Peyer's patch (tissue), 4 donors: ENCODE data around the gene ZFP36L2.

Experiments used
- CTCF ChIP-seq, 6 experiments: fragments of 450-650 bp in 4 of 6; fragments of 200-600 bp in 2 of 6; sonication (generic) in 1 of 6; IDR thresholded peaks; one replicate each; pipeline ENCODE4 v1.5.1; 2017 to 2019; ENCODE audit warnings: antibody characterized with exemption in 6 of 6, mild to moderate bottlenecking in 3 of 6, moderate library complexity in 1 of 6
- POLR2A ChIP-seq, 2 donors: fragments of 450-650 bp; IDR thresholded peaks; one replicate each; pipeline ENCODE4 v1.5.1; 2017; ENCODE audit warnings: antibody characterized with exemption in 2 of 2, mild to moderate bottlenecking in 2 of 2, moderate library complexity in 2 of 2

DNA sequence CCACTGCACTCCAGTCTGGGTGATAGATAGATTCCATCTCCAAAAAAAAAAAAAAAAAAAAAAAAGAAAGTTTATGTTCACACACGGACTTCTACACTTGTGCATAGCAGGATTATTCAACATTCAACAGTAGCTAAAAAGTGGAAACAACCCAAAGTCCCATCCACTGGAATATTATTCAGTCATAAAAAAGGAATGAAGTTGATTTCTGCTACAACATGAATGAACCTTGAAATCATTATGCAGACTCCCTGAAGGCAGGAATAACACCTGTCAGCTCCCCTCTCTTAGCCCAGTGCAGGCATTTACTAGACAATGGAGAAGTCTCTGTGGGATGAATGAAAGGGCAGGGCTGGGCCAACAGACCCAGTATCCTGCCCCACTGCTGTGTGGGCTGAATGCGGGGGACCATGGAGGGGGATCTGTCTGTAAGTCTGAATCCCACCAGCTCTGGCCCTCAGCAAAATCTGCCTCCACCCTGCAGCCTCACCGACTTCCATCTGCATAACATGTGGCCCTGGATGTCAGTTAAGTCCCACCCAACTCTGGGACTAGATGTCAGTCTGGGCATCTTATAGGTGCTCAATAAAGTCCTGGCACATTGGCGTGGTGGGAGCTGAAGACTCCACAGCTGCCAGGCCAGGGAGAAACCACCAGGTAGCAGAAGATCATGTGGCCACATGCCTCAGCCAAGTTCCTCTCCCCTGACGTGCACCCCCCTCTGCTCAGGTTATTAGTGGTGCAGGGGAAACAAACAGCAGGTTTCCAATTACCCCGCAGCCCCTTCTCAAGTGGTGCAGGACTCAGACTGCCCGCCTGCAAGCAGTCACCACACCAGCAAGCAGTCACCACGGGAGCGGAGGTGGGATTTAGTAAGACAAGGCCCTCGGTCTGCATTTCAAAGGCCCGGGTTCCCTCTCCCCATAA, 8.9 kb downstream of the ZFP36L2 start:
- TF ChIP-seq CTCF (IDR thresholded peaks at IDR 0.05), result no peak
- TF ChIP-seq POLR2A (IDR thresholded peaks at IDR 0.05), result peak in 1 of 2 donors; percentile 7
